H9 (cell line): Measurements from ENCODE around the gene HBP1. TPM values are rescaled to one million over a fixed set of nuclear protein-coding genes. Genes with fewer than 3 reads are reported as not detected.
"Not testable (repeated sequence)": the region's sequence is repeated elsewhere in the genome, so short reads cannot be mapped to it uniquely, and the experiment has no call there.

Experiments used
- DNase-seq: peaks from one replicate; pipeline ENCODE4 v3.0.0-alpha.2; 2017
- H2AFZ ChIP-seq: one replicate; pipeline ENCODE4 v1.6.1; 2013; ENCODE audit warnings: mild to moderate bottlenecking, low read length, control low read depth, moderate library complexity
- H2AK5ac ChIP-seq: 2 replicates; pipeline ENCODE4 v1.6.1; 2013; ENCODE audit warnings: low read length, control low read depth, mixed read lengths; ENCODE audit not compliant: insufficient read length
- H2BK120ac ChIP-seq: one replicate; pipeline ENCODE4 v1.6.1; 2013; ENCODE audit warnings: low read depth, mild to moderate bottlenecking, low read length, control low read depth, inconsistent platforms; ENCODE audit not compliant: poor library complexity, severe bottlenecking
- H2BK12ac ChIP-seq: 2 replicates; pipeline ENCODE4 v1.6.1; 2013; ENCODE audit warnings: low read length, control low read depth, mixed read lengths, low read depth; ENCODE audit not compliant: insufficient read length
- H2BK15ac ChIP-seq: 2 replicates; pipeline ENCODE4 v1.6.1; 2013; ENCODE audit warnings: low read depth, low read length, control low read depth
- H2BK20ac ChIP-seq: one replicate; pipeline ENCODE4 v1.6.1; 2013; ENCODE audit warnings: low read depth, mild to moderate bottlenecking, low read length, control low read depth, inconsistent platforms; ENCODE audit not compliant: poor library complexity, severe bottlenecking
- H2BK5ac ChIP-seq: 2 replicates; pipeline ENCODE4 v1.6.1; 2013; ENCODE audit warnings: low read length, control low read depth, mixed read lengths; ENCODE audit not compliant: insufficient read length
- H3K14ac ChIP-seq: 2 replicates; pipeline ENCODE4 v1.6.1; 2013; ENCODE audit warnings: low read length, control low read depth; ENCODE audit not compliant: insufficient read depth
- H3K18ac ChIP-seq: 2 replicates; pipeline ENCODE4 v1.6.1; 2013; ENCODE audit warnings: low read depth, mild to moderate bottlenecking, mixed read lengths, low read length, control low read depth; ENCODE audit not compliant: insufficient read length
- H3K23ac ChIP-seq: 2 replicates; pipeline ENCODE4 v1.6.1; 2013; ENCODE audit warnings: low read length, control low read depth, mixed read lengths, low read depth; ENCODE audit not compliant: insufficient read length
- H3K23me2 ChIP-seq: 2 replicates; pipeline ENCODE4 v1.6.1; 2013; ENCODE audit warnings: low read depth, mild to moderate bottlenecking, mixed read lengths, low read length, control low read depth; ENCODE audit not compliant: insufficient read length, poor library complexity, severe bottlenecking
- H3K27ac ChIP-seq: 2 replicates; pipeline ENCODE4 v1.5.1; 2013; ENCODE audit warnings: low read length, control low read depth, mixed read lengths, low read depth; ENCODE audit not compliant: insufficient read length
- H3K27me3 ChIP-seq: 2 replicates; pipeline ENCODE4 v1.6.1; 2013; ENCODE audit warnings: low read length, control low read depth, inconsistent platforms; ENCODE audit not compliant: insufficient read depth
- H3K4ac ChIP-seq: 2 replicates; pipeline ENCODE4 v1.6.1; 2013; ENCODE audit warnings: low read depth, mild to moderate bottlenecking, control low read depth, inconsistent platforms, low read length, moderate library complexity
- H3K4me1 ChIP-seq: 2 replicates; pipeline ENCODE4 v1.6.1; 2013; ENCODE audit warnings: low read length, control low read depth, inconsistent platforms; ENCODE audit not compliant: insufficient read depth
- H3K4me2 ChIP-seq: 2 replicates; pipeline ENCODE4 v1.6.1; 2013; ENCODE audit warnings: low read length, control low read depth, mixed read lengths; ENCODE audit not compliant: insufficient read length, insufficient read depth
- H3K56ac ChIP-seq: 2 replicates; pipeline ENCODE4 v1.6.1; 2013; ENCODE audit warnings: low read depth, mild to moderate bottlenecking, mixed read lengths, low read length, control low read depth; ENCODE audit not compliant: insufficient read length
- H3K79me1 ChIP-seq: 2 replicates; pipeline ENCODE4 v1.6.1; 2013; ENCODE audit warnings: low read depth, mild to moderate bottlenecking, moderate library complexity, low read length, control low read depth, inconsistent platforms; ENCODE audit not compliant: insufficient read depth, poor library complexity, severe bottlenecking
- H3K79me2 ChIP-seq: 2 replicates; pipeline ENCODE4 v1.6.1; 2013; ENCODE audit warnings: low read length, control low read depth, inconsistent platforms; ENCODE audit not compliant: insufficient read depth
- H3K9ac ChIP-seq: 2 replicates; pipeline ENCODE4 v1.6.1; 2013; ENCODE audit warnings: low read length, control low read depth, mixed read lengths; ENCODE audit not compliant: insufficient read length; ENCODE audit errors: extremely low read depth
- H3K9me3 ChIP-seq: one replicate; pipeline ENCODE4 v1.6.1; 2013; ENCODE audit warnings: low read depth, low read length, inconsistent platforms; ENCODE audit not compliant: control insufficient read depth
- H3T11ph ChIP-seq: one replicate; pipeline ENCODE4 v1.6.1; 2013; ENCODE audit warnings: mild to moderate bottlenecking, low read length, control low read depth, inconsistent platforms
- H4K20me1 ChIP-seq: one replicate; pipeline ENCODE4 v1.6.1; 2013; ENCODE audit not compliant: control insufficient read depth, insufficient read length, insufficient read depth
- H4K5ac ChIP-seq: 2 replicates; pipeline ENCODE4 v1.6.1; 2013; ENCODE audit warnings: low read depth, mild to moderate bottlenecking, mixed read lengths, low read length, control low read depth; ENCODE audit not compliant: insufficient read length
- H4K8ac ChIP-seq: replicated peaks from 2 replicates; pipeline ENCODE4 v1.6.1; 2013; ENCODE audit warnings: low read length, control low read depth, mixed read lengths, low read depth; ENCODE audit not compliant: insufficient read length
- H4K91ac ChIP-seq: 2 replicates; pipeline ENCODE4 v1.6.1; 2013; ENCODE audit warnings: low read depth, mild to moderate bottlenecking, moderate library complexity, mixed read lengths, low read length, control low read depth; ENCODE audit not compliant: insufficient read length
- H3K27ac Mint-ChIP-seq, 3 experiments: 2 replicates in 2 of 3; 3 replicates in 1 of 3; pipeline ENCODE4 v1.8.0; 2020 to 2021; ENCODE audit warnings: mixed read lengths in 3 of 3, mild to moderate bottlenecking in 1 of 3, moderate library complexity in 1 of 3
- H3K27me3 Mint-ChIP-seq: 2 replicates; pipeline ENCODE4 v1.8.0; 2021; ENCODE audit warnings: low read depth, mild to moderate bottlenecking, moderate library complexity, mixed read lengths
- H3K36me3 Mint-ChIP-seq, 3 experiments: 2 replicates in 2 of 3; 3 replicates in 1 of 3; pipeline ENCODE4 v1.8.0; 2020 to 2021; ENCODE audit warnings: low read depth in 3 of 3, mixed read lengths in 3 of 3; ENCODE audit not compliant: insufficient read depth in 1 of 3
- H3K4me1 Mint-ChIP-seq, 2 experiments: 2 replicates each; pipeline ENCODE4 v1.8.0; 2020; ENCODE audit warnings: mixed read lengths in 2 of 2
- H3K4me3 Mint-ChIP-seq, 2 experiments: 2 replicates in 1 of 2; 3 replicates in 1 of 2; pipeline ENCODE4 v1.8.0; 2020 to 2021; ENCODE audit warnings: mild to moderate bottlenecking in 2 of 2, mixed read lengths in 2 of 2, moderate library complexity in 1 of 2
- H3K9me3 Mint-ChIP-seq, 2 experiments: 2 replicates in 1 of 2; 3 replicates in 1 of 2; pipeline ENCODE4 v1.8.0; 2020; ENCODE audit warnings: mild to moderate bottlenecking in 2 of 2, mixed read lengths in 2 of 2, moderate library complexity in 1 of 2
- CTCF ChIP-seq: fragments of 200-600 bp; sonication (generic); conservative IDR thresholded peaks from 3 replicates; pipeline ENCODE4 v1.8.0; 2021; ENCODE audit warnings: antibody characterized with exemption, mild to moderate bottlenecking
- WGBS: extraction: QIAGEN DNeasy Blood & Tissue Kit; methylation state at CpG from one replicate; pipeline ENCODE4 v1.1.7; 2013; ENCODE audit warnings: missing lambda C conversion rate, low lambda C conversion rate, mixed read lengths; ENCODE audit not compliant: insufficient read length; ENCODE audit errors: extremely low coverage; 5-methylcytosine and 5-hydroxymethylcytosine counted together
- total RNA-seq: library from RNA; stranded (reverse); gene quantifications from 2 replicates; pipeline ENCODE4 v1.2.1, GENCODE V29; 2021

The HBP1 gene
- total RNA-seq, 1 experiment from 2014 or later, result 27.6 TPM

GRCh38 chr7:107244613-107245012 is 75.8 kb downstream of the HBP1 start:
- H3K27me3 ChIP-seq, result no peaks in the 10 kb centered on the region
- no CpG with 5 or more reads among the region's 2 CpGs for WGBS
- no peak overlapping the region for H3K23ac ChIP-seq
- Mint-ChIP-seq H3K4me1 (peaks cover 0 to 22% of the 10 kb centered on the region in 2 experiments; a peak in 2 of 4 replicates), H3K4me3 (no peak overlapping the region), H3K9me3 (peaks cover 16 to 20% of the 10 kb centered on the region in 2 experiments; a peak in 4 of 5 replicates), H3K27me3 (no peaks in the 10 kb centered on the region), H3K27ac (no peak overlapping the region), H3K36me3 (peaks cover 28 to 43% (median 32%) of the 10 kb centered on the region in 3 experiments)
- no peaks in the 10 kb centered on the region for H4K20me1 ChIP-seq
- H2AFZ ChIP-seq, result no peak overlapping the region
- H2BK12ac ChIP-seq, result no peak overlapping the region
- H3K27ac ChIP-seq, result no peak overlapping the region
- H3K4me2 ChIP-seq, result no peak overlapping the region
- H3K4ac ChIP-seq, result no peak overlapping the region
- no peak overlapping the region for H2BK5ac ChIP-seq
- H4K91ac ChIP-seq, result no peak overlapping the region
- no peak overlapping the region for H4K5ac ChIP-seq
- H2BK120ac ChIP-seq, result no peak overlapping the region
- no peak overlapping the region for H4K8ac ChIP-seq
- H2AK5ac ChIP-seq, result no peak overlapping the region
- no peak for TF ChIP-seq CTCF
- H3K9ac ChIP-seq, result no peak overlapping the region
- no peak overlapping the region for H3K18ac ChIP-seq
- H3K79me2 ChIP-seq, result no peaks in the 10 kb centered on the region
- no peaks in the 10 kb centered on the region; the same call in 1 of the 2 replicates for H3K4me1 ChIP-seq
- no peak overlapping the region for H3T11ph ChIP-seq
- DNase-seq, result no peak
- no peaks in the 10 kb centered on the region for H3K9me3 ChIP-seq
- H3K56ac ChIP-seq, result no peak overlapping the region
- no peak overlapping the region for H2BK15ac ChIP-seq
- no peaks in the 10 kb centered on the region for H3K79me1 ChIP-seq
- no peaks in the 10 kb centered on the region for H3K23me2 ChIP-seq
- no peak overlapping the region for H3K14ac ChIP-seq
- H2BK20ac ChIP-seq, result no peak overlapping the region

DNA sequence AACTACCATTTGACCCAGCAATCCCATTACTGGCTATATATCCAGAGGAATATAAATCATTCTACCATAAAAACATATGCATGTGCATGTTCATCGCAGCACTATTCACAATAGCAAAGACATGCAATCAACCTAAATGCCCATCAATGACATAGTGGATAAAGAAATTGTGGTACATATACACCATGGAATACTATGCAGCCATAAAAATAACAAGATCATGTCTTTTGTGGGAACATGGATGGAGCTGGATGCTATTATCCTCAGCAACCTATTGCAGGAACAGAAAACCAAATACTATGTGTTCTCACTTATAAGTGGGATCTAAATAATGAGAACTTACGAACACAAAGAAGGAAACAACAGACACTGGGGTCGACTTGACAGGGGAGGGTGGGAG is 78.0 kb downstream of the HBP1 start:
- not testable (repeated sequence) for H3K27ac ChIP-seq, H3K4me2 ChIP-seq, H3K9me3 ChIP-seq, H2BK20ac ChIP-seq, H3K18ac ChIP-seq, H3K23me2 ChIP-seq, H3K4me1 ChIP-seq, H4K8ac ChIP-seq, DNase-seq, H3K4me3 Mint-ChIP-seq, H2BK15ac ChIP-seq, H4K20me1 ChIP-seq, H2BK120ac ChIP-seq, H3K23ac ChIP-seq, H4K5ac ChIP-seq, H3K79me2 ChIP-seq, H4K91ac ChIP-seq, H2AFZ ChIP-seq, H3K27ac Mint-ChIP-seq, H3K56ac ChIP-seq, H3K4ac ChIP-seq, H3T11ph ChIP-seq, H3K79me1 ChIP-seq, H2AK5ac ChIP-seq, H2BK5ac ChIP-seq, H2BK12ac ChIP-seq, H3K14ac ChIP-seq, H3K9ac ChIP-seq, H3K27me3 Mint-ChIP-seq, H3K27me3 ChIP-seq
- WGBS, result no CpG with 5 or more reads among the region's 3 CpGs
- H3K36me3 Mint-ChIP-seq, result peaks cover 28 to 43% (median 32%) of the 10 kb centered on the region in 3 experiments
- H3K9me3 Mint-ChIP-seq, result peaks cover 16 to 23% of the 10 kb centered on the region in 2 experiments; a peak in 4 of 5 replicates
- peaks cover 0 to 17% of the 10 kb centered on the region in 2 experiments; a peak in 2 of 4 replicates for H3K4me1 Mint-ChIP-seq
